Activated CD4-positive, alpha-beta T cell treated with anti-CD3 and anti-CD28 coated beads, Interleukin-2, amount 50 U/mL, for 16 hours (primary cell): ENCODE results near the gene CDC42EP4.
A peak's percentile ranks its signal among the peaks of the same experiment; 100 is the strongest.

ENCODE experiments used
- DNase-seq: peaks from one replicate; pipeline ENCODE4 v3.0.0-alpha.2; 2020

Gene CDC42EP4

DNA sequence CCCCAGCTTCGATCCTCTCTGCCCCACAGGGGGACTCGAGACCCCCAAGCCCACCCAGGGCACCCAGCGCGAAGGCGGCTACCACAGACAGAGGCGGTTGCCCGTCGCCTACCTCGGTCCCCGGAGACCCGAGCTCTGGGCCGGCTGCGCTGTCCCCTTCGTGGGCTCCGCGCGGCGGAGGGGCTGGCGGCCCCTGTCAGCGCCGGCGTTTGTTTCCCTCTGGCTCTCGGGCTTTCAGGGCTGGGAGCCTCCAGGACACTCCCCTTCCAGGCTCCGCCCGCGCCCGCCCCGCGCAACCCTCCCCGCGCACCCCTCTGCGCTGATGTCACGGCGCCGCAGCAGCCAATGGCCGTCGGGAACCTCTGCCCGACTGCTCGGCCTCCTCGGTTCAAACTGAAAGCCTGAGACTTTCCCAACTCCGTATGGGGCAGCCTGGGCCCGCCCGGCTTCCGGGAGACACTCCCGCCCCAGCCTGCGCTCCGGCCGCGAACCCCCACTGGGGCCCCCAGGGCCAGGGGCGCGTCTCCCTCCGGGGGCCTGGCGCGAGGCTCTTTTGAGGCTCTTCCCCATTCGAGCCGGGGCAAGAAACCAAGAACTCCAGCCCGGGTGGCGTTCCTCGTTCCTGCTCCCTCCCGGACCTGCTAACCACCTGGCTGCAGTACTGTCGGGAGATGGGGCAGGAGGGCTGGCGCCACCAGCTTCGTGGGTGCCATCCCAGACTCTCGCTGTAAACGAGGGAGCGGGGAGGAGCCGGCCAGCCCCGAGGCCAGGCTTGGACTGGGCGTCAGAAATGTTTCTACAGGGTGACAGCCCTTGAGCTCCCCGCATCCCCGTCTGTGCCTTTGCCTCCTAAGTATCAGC lies at the start of gene CDC42EP4:
TSS of gene CDC42EP4 (minus strand) at position 221 of the 861 bp plus-strand sequence. CDS start 25,501 bp downstream, outside the sequence.
- DNase-seq: peak; percentile 88

GRCh38 chr17:73360961-73361761 lies 49.4 kb upstream of the CDC42EP4 start:
- no peak for DNase-seq

- DNase-seq: no peak
Measured at GRCh38 chr17:73359987-73360410, 48.2 kb upstream of the CDC42EP4 start.

DNA sequence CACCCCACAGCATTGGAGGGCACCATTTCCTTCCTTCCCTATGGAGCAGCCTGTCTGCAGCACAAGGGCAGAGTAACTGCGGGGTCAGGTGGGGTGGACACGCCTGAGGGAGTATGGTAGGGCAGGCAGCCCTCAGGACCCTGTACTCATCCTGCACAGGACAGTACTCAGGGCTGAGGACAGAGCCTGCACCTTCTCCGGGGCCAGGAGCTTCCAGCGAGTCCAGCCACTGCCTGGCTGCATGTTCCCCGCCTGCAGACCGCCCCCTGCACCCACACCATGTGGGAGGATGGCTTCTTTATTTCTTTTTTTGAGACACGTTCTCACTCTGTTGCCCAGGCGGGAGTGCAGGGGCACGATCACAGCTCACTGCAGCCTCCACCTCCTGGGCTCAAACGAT lies 47.6 kb upstream of the CDC42EP4 start:
- DNase-seq: no peak

GRCh38 chr17:73358668-73359067 lies 46.9 kb upstream of the CDC42EP4 start:
- DNase-seq: no peak

GRCh38 chr17:73357981-73358380 lies 46.2 kb upstream of the CDC42EP4 start:
- no peak for DNase-seq

DNA sequence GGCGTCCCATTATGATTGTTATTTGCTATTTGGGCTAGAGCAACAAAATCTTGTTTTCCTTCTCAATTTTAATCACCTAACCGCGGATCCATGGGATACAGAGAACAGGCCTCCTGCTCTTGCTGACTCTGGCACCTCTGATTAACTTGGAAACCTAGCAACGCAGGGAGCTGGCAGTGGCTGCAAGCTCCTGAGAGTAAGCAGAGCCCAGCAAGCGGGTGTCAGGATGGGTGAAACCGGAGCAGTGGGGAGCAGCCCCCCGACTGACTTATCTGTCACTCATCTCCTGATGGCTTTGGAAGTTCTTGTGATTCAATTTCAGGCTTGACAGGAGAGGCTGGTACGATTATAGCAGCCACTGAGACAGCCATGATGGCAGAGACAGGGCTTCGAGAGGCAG lies 45.5 kb upstream of the CDC42EP4 start:
- DNase-seq: no peak

GRCh38 chr17:73356561-73357170 lies 44.9 kb upstream of the CDC42EP4 start:
- DNase-seq: no peak

- DNase-seq: no peak
Measured at GRCh38 chr17:73354423-73355284, 42.9 kb upstream of the CDC42EP4 start.

- DNase-seq: no peak
Measured at GRCh38 chr17:73352261-73352660, 40.5 kb upstream of the CDC42EP4 start.

GRCh38 chr17:73351764-73352163 lies 40.0 kb upstream of the CDC42EP4 start:
- DNase-seq: no peak

GRCh38 chr17:73350864-73351263 lies 39.1 kb upstream of the CDC42EP4 start:
- no peak for DNase-seq

DNA sequence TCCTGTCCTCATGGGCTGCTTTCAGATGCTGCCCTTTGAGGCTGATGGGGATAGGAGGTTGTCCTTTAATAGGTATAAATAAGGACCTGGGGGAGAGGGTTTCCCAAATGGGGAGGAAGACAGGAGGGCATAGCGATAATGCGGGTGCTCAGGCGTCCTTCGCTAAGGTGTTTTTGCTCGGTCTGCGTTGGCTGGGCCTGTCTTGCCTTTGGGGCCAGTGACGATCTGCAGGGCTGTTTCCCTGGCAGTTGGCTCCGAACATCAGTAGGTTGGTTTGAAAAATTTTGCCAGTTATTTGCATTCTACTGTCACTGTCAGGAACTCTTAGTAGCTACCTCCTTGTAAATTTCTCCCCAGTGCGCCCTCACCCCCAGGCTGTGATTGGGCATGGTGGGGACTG lies 37.8 kb upstream of the CDC42EP4 start:
- DNase-seq: no peak

DNA sequence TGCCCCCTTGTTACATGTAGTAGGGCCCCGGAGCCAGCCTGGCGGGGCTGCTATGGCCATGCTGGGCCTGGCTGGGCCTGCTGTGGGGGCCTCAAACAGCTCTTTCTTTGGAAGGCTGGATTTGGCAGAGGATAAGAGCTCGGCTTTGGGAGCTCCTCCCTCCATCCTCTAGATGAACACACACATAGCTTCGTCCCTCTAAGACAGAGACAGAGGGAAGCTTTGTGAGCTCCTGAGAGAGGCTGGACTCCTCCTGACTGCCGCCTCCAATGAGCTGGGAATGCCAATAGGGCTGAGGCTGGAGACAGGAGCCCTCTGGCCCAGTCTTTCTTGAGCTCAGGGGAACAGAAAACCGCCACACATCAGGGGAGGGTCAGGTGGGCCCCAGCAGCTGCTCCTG lies 37.3 kb upstream of the CDC42EP4 start:
- DNase-seq: no peak

GRCh38 chr17:73348829-73349095 lies 37.0 kb upstream of the CDC42EP4 start:
- no peak for DNase-seq

DNA sequence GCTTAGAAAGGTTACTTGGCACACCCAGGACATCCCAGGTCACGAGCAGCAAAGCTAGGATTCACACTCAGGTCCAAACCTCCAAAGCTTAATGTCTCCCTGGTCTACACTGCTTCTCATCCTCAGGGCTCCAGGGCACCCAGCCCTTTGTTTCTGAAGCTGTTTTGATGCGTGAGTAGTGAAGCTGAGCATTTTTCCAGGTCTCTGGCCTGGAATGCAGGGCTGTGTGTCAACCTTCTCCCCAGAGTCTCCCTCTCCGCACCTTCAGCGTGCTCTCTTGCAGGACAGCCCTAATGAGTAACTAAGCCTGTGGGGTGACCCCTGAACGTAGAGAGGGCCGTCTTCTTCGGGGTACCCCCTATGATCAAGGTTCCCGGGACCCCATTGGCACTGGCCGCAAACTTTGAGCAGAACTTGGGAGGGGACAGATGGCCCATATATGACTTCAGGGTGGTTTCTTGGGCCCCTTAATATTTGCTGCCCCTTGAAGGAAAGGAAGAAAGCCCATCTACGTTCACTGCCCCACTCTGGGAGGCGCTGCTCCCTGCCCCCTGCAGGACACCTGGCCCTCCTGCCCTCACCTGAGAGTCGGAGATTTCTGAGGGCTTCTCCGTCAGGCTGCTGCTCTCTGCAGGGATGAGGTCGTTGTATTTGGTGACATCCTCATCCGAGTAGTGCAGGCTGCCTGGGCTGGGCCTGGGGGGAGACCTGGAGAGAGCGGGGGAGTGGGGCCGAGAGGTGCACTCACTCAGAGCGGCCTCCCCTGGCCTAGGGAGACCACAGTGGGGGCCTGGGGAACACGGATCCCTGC lies 36.4 kb upstream of the CDC42EP4 start:
- DNase-seq: no peak

DNA sequence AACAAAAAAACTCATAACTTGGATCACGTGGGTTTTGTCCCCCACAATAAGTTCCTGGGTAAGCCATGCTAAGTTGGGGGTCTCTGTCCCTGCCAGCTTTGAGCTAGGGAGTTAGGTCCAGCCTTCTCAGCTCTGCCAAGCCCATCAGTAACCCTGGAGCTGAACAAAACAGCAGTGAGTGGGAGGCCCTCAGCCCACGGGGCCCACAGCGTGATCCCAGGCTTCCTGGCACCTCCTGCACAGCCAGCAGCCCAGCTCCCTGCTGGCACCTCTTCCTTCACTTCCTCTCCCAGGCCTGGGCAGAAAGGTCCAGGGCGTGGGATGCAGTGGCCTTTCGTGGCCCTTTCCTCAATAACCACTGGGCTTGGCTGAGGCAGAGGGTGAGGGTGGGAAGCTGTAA lies 35.5 kb upstream of the CDC42EP4 start:
- DNase-seq: no peak

- no peak for DNase-seq
Measured at GRCh38 chr17:73346501-73347162, 34.8 kb upstream of the CDC42EP4 start.

GRCh38 chr17:73343739-73344454 lies 32.1 kb upstream of the CDC42EP4 start:
- no peak for DNase-seq

GRCh38 chr17:73343168-73343634 lies 31.4 kb upstream of the CDC42EP4 start:
- DNase-seq: no peak
